Neural crest cell (in vitro differentiated cells): Measurements from ENCODE around the gene FRMD7. TPM values are rescaled to one million over a fixed set of nuclear protein-coding genes. Genes with fewer than 3 reads are reported as not detected.
A peak's percentile ranks its signal among the peaks of the same experiment; 100 is the strongest.

Experiments used
- DNase-seq: peaks from one replicate; pipeline ENCODE4 v3.0.0; 2021; ENCODE audit warnings: low read depth, mixed read lengths, low spot score
- H3K27ac Mint-ChIP-seq: one replicate; pipeline ENCODE4 v1.8.0; 2021; ENCODE audit warnings: mild to moderate bottlenecking, mixed read lengths; ENCODE audit not compliant: unreplicated experiment
- H3K27me3 Mint-ChIP-seq: 2 replicates; pipeline ENCODE4 v1.8.0; 2021; ENCODE audit warnings: low read depth, mild to moderate bottlenecking, mixed read lengths
- H3K36me3 Mint-ChIP-seq: 2 replicates; pipeline ENCODE4 v1.8.0; 2021; ENCODE audit warnings: low read depth, mild to moderate bottlenecking, mixed read lengths
- H3K4me1 Mint-ChIP-seq: 2 replicates; pipeline ENCODE4 v1.8.0; 2021; ENCODE audit warnings: mixed read lengths
- H3K4me3 Mint-ChIP-seq: one replicate; pipeline ENCODE4 v1.8.0; 2021; ENCODE audit warnings: mild to moderate bottlenecking, mixed read lengths
- H3K9me3 Mint-ChIP-seq: 2 replicates; pipeline ENCODE4 v1.8.0; 2021; ENCODE audit warnings: mixed read lengths
- total RNA-seq: library from RNA; stranded (reverse); gene quantifications from 2 replicates; pipeline ENCODE4 v1.2.1, GENCODE V29; 2021
- TF ChIP-seq, protein P1 (sequence below): fragments of 200-600 bp; sonication (generic); conservative IDR thresholded peaks from 2 replicates; pipeline ENCODE4 v1.5.0; 2021; ENCODE audit warnings: antibody characterized with exemption, mild to moderate bottlenecking

FRMD7 gene
- total RNA-seq, 1 donor from 2014 or later: 0.21 TPM

DNA sequence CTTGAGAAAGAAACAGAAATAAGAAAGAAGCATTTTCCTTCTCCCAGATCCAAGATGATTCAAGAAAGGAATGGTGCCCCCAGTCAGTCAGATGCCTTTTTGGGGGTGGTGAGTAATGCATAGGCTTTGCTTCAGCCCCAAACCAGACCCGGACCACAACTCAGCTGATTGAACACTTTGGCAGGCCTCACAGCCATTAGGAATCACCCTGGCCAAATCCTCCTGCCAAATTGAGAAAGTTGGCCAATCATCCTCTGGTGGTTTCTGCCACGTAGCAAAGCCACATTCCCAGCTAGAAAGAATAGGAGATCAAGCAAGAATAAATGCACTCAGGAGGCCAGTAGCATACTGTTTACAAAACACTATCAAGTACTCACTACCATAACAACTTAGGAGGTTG, 33.7 kb downstream of the FRMD7 start:
- no peaks in the 10 kb centered on the region for H3K36me3 Mint-ChIP-seq
- TF ChIP-seq, protein P1, sequence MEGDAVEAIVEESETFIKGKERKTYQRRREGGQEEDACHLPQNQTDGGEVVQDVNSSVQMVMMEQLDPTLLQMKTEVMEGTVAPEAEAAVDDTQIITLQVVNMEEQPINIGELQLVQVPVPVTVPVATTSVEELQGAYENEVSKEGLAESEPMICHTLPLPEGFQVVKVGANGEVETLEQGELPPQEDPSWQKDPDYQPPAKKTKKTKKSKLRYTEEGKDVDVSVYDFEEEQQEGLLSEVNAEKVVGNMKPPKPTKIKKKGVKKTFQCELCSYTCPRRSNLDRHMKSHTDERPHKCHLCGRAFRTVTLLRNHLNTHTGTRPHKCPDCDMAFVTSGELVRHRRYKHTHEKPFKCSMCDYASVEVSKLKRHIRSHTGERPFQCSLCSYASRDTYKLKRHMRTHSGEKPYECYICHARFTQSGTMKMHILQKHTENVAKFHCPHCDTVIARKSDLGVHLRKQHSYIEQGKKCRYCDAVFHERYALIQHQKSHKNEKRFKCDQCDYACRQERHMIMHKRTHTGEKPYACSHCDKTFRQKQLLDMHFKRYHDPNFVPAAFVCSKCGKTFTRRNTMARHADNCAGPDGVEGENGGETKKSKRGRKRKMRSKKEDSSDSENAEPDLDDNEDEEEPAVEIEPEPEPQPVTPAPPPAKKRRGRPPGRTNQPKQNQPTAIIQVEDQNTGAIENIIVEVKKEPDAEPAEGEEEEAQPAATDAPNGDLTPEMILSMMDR: no peak
- DNase-seq: no peak
- no peaks in the 10 kb centered on the region for H3K9me3 Mint-ChIP-seq
- H3K27me3 Mint-ChIP-seq: no peaks in the 10 kb centered on the region
- H3K4me3 Mint-ChIP-seq: no peak overlapping the region
- H3K27ac Mint-ChIP-seq: no peak overlapping the region
- peaks cover 7% of the 10 kb centered on the region for H3K4me1 Mint-ChIP-seq

- no peaks in the 10 kb centered on the region for H3K36me3 Mint-ChIP-seq
- DNase-seq: no peak
- peaks cover 7% of the 10 kb centered on the region for H3K4me1 Mint-ChIP-seq
- H3K27ac Mint-ChIP-seq: peak overlapping the region; percentile 65
- no peak overlapping the region for H3K4me3 Mint-ChIP-seq
- no peaks in the 10 kb centered on the region for H3K27me3 Mint-ChIP-seq
- TF ChIP-seq, protein P1: no peak
- H3K9me3 Mint-ChIP-seq: no peaks in the 10 kb centered on the region
Measured at GRCh38 chrX:132093239-132093860, 34.5 kb downstream of the FRMD7 start.

DNA sequence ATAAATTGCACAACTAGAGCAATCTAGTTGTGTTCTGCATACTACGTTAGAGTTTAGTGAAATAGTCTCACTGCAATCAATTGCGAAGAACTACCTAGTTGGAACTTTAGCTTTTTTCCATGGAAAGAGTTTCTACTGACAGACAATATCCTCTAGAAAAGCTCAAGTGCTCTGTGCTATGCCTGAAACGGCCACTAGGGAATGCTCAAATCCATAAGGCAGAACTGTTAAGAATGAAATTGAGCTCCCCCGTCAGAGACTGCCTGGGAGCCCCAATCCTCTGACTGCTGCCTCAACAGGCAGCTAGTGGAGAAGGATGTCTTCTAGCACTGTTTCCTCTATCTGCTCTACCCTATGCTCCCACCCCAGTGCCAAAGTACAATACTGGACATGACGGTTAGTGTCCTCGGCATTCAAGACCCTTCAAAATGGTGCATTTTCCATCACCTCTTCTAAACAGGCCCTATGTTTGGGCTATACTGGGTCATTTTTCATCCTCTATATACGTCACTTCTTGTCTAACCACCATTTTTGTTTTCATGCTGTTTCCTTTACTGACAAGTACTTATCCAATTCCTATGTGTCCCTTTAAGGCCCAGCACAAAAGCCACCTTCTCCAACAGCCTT, 35.3 kb downstream of the FRMD7 start:
- no peaks in the 10 kb centered on the region for H3K9me3 Mint-ChIP-seq
- DNase-seq: peak; percentile 66
- no peak overlapping the region for H3K27ac Mint-ChIP-seq
- H3K4me1 Mint-ChIP-seq: peaks cover 7% of the 10 kb centered on the region
- TF ChIP-seq, protein P1: peak; percentile 80
- H3K36me3 Mint-ChIP-seq: no peaks in the 10 kb centered on the region
- no peak overlapping the region for H3K4me3 Mint-ChIP-seq
- H3K27me3 Mint-ChIP-seq: peaks cover 3% of the 10 kb centered on the region

GRCh38 chrX:132090403-132091159, 37.2 kb downstream of the FRMD7 start:
- no peaks in the 10 kb centered on the region for H3K36me3 Mint-ChIP-seq
- TF ChIP-seq, protein P1: no peak
- peaks cover 7% of the 10 kb centered on the region for H3K4me1 Mint-ChIP-seq
- no peaks in the 10 kb centered on the region for H3K9me3 Mint-ChIP-seq
- DNase-seq: no peak
- H3K4me3 Mint-ChIP-seq: no peak overlapping the region
- H3K27me3 Mint-ChIP-seq: peaks cover 3% of the 10 kb centered on the region
- no peak overlapping the region for H3K27ac Mint-ChIP-seq

DNA sequence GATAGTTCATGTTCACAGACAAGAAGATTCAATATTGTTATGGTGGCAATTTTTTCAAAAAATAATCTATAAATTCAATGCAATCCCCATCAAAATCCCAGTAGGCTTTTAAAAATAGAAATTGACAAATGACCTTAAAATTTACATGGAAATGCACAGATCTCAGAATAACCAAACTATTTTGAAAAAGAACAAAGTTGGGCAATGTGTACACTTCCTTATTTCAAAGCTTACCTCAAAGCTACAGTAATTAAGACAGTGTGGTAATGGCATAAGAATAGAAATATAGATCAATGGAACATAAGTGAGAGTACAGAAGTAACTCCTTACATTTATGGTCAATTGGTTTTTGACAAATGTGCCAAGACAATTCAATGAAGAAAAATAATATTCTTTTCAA, 39.0 kb downstream of the FRMD7 start:
- H3K27ac Mint-ChIP-seq: no peak overlapping the region
- peaks cover 3% of the 10 kb centered on the region for H3K27me3 Mint-ChIP-seq
- H3K4me3 Mint-ChIP-seq: no peak overlapping the region
- no peaks in the 10 kb centered on the region for H3K9me3 Mint-ChIP-seq
- TF ChIP-seq, protein P1: no peak
- peaks cover 7% of the 10 kb centered on the region for H3K4me1 Mint-ChIP-seq
- H3K36me3 Mint-ChIP-seq: no peaks in the 10 kb centered on the region
- no peak for DNase-seq
